ENCODE data around the gene NUP210.
"Not testable (repeated sequence)": the region's sequence is repeated elsewhere in the genome, so short reads cannot be mapped to it uniquely, and the experiment has no call there.

GRCh38 chr3:13377741-13378140 lies 42.4 kb downstream of the NUP210 start:
- not testable (repeated sequence) for TF ChIP-seq ZNF274 (IDR thresholded peaks at IDR 0.05; ENCODE audit: low read depth, low read length); YY1 (IDR thresholded peaks at IDR 0.05; ENCODE audit: insufficient read depth, insufficient read length); SUZ12 (IDR thresholded peaks at IDR 0.05; ENCODE audit: extremely low read depth, insufficient read depth, insufficient read length)
